Hematopoietic multipotent progenitor cell treated with erythropoietin and hydrocortisone succinate and interleukin-3 and kit ligand, for 4 days (in vitro differentiated cells): Measurements from ENCODE around the gene SH3PXD2B.

ENCODE experiments used
- DNase-seq: peaks from one replicate; pipeline ENCODE4 v3.0.0-alpha.2; 2015

The SH3PXD2B gene

DNA sequence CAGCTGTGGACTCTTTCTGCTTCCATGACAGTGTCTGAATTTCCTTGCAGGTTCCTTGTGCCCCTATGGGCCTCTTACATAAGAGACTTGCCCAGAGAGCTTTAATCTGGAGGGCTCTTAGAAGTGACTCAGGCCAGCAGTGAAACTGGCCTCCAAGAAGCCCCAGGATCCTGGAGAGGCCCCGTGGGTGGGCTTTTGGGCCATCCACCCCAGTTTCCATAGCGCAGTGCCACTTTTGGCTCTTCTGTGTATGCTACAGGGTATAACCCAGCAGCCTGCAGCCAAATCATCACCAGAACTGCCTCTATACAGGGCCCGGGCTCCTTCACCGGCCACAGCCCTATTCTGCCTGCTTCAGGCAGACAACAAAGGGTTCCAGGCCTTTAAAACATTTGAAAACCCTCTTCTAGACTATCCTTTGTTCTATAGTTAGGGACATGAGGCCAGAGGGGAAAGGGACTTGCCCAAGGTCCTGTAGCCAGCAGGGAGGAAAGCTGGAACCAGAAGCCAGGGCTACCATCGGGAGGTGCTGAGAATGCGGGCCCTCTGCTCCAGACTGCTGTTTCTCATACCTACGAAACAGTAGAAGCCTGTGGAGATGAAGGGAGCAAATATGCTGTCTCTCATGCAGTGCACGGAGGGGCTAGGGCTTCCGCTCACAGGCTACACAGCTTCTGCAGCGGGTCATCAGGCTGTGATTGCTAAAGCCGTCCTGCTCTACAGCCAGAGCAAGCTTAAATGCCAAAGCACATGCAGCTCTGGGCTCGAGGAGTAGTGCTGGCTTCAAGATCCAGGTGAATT lies 18.0 kb downstream of the SH3PXD2B start:
- no peak for DNase-seq

DNA sequence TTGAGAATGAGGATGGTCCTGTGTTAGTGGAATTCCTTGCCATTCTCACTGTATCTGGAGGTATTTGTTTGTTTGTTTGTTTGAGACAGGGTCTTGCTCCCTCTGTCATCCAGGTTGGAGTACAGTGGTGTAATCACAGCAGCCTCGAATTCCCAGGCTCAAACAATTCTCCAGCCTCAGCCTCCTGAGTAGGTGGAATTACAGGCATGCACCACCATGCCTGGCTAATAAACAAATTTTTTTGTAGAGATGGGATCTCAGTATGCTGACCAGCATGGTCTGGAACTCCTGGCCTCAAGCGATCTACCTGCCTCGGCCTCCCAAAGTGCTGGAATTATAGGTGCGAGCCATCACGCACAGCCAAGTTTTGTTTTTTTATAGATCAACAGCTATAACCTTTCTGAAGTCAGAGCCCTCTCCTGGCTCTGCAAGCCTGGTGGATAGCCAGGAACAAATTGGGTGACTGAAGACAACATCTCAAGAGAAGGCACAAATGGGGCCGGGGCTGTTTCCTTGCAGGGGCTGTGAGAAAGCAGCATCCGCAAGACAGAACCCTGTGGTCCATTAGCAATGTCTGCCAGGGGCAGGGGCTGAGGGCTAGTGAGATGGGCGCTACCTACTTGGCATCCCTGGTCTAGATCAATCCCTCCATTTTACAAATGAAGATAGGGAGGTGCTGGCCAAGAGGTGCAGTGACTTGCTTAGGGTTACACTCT lies 18.8 kb downstream of the SH3PXD2B start:
- no peak for DNase-seq

- DNase-seq: no peak
Observed at GRCh38 chr5:172434251-172434650, 20.1 kb downstream of the SH3PXD2B start.

DNA sequence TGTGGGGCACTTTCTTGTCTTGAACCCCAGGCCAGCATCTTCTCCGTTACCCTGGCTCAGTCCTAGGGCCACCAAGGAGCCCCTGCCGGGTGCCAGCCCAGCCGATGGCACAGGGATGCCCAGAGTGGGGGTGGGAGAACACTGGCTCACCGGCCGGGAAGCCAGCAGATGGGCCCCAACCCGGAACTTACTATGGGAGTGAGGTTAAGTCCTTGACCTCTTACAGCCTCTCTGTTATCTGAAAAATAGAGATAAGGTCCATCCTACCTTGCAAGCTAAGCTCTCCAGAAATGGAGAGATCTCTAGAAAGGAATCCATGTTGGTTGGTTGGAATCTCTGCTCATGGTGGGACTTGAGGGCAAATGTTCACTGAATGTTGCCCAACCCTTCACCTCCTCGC lies 20.8 kb downstream of the SH3PXD2B start:
- no peak for DNase-seq

DNA sequence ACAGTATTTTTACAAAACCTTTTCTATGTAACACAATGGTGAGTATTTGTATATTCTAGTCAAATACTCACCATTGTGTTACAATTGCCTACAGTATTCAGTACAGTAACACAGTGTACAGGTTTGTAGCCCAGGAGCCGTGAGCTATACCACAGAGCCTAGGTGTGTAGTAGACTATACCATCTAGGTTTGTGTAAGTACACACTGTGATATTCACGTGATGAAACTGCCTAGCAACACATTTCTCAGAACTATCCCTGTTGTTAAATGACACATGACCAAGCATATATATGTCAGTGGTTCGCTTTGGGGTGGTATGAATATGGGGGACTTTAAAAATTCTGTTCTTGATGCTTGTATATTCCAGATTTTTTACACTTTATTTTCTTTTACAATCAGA lies 21.3 kb downstream of the SH3PXD2B start:
- DNase-seq: no peak

DNA sequence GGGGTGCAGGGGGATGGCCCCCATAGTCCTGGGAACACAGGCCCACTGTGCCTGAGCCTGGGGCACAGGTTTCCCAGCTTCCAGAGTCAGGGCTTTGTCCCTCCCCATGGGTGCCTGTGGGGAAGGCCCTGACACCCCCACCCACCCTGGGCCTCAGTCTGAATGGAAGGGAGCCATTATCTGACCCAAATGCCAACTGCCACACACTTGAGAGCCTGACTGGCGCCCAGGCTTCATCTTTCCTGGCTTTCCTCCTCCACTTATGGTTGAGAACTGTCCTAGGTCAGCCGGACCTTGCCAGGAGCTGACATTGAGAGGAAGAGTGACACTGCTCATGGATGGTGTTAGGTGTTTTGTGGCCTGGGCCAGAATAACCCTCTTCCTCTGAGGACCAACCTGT lies 24.0 kb downstream of the SH3PXD2B start:
- DNase-seq: no peak

DNA sequence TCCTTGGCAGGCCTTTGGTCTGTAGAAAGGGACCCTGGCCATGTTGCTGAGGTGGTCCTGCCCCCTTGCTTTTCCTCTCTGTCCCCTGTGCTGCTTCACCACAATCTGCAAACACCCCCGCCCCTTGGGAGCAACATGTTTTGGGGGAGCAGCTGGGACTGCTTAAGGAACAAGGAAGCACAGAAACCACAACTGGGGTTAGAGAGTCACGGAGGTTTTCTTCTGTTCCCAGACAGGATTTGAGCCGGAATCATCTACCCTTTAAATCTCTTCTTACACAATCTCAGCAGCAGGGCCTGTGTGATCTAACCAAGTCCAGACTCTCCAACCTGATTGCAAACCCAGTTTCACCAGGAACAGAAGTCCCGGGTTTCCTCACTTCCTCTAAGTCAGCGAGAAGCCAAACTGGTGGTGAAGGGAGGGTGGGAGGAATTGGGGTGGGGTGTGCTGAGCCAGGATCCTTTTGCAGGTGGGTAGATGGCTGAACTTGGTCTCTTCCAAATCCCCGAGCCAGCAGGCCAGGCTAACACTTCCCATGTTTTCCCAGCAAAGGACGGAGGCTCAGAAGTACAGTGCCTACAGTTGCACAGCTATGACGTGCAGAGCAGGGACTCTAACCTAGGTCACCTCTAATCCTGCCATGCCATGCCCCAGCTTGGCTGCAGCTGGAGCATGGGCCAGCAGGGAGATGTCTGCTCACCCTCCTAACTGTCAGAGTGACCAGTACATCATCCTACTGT lies 25.0 kb downstream of the SH3PXD2B start:
- DNase-seq: no peak

DNA sequence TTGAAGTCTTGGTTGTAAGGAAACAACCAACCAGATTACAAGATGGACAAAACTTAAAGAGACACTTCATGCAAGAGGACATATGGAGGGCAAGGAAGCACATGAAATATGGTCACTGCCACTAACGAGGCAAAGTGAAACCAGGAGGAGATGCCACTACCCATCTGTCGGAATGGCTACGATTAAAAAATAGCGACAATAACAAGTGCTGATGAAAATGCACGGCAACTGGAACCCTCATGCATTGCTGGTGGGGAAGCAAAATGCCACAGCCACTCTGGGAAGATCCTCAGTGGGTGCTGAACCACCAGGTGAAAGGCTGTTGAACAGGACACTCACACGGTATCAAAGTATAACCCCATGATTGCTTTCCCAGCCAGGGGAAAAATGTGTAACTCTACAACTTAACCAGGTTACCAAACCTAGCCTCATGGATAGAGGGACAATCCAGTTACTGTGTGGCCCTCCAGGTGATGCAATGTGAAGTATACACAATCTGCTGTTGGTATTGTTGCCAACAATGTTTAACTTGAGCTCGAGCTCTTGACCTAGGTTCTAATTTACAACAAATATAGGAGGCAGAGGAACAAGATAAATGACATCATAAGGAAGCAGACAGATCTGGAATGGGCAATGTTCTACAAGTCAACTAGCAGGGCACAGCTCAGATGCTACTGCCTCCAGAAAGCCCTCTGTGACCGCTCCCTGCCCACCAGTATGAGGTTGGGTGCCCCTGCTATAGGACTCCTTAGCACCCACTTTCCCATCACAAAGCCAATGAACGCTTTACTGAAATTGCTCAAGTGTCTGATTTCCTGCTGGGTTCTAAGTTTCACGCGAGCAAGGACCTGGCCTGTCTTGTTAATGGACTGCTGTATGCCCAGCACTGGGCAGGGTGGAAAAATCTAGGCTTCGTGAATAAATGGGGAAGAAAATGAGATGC lies 25.8 kb downstream of the SH3PXD2B start:
- no peak for DNase-seq

GRCh38 chr5:172427202-172427601 lies 27.1 kb downstream of the SH3PXD2B start:
- no peak for DNase-seq

DNA sequence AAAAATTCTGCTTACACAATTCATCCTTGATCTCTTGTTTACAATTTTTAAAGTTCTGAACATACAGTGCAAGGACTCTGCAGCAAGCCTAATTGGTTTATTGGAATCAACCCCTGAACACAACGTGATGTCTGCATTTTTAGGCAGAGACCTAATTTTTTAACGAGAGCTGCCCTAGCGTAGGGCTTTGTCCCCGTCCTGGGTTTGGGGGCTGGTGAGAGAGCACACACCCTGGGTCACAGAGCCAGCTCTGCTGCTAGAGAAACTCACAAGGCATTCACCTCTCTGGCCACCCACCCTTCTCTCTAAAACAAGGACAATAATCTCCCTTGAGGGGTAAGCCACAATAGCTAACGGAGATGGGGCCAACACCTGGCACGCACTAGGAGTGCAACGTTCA lies 28.2 kb downstream of the SH3PXD2B start:
- DNase-seq: no peak

GRCh38 chr5:172425402-172425801 lies 28.9 kb downstream of the SH3PXD2B start:
- DNase-seq: no peak

- no peak for DNase-seq
Observed at GRCh38 chr5:172424808-172425207, 29.5 kb downstream of the SH3PXD2B start.

DNA sequence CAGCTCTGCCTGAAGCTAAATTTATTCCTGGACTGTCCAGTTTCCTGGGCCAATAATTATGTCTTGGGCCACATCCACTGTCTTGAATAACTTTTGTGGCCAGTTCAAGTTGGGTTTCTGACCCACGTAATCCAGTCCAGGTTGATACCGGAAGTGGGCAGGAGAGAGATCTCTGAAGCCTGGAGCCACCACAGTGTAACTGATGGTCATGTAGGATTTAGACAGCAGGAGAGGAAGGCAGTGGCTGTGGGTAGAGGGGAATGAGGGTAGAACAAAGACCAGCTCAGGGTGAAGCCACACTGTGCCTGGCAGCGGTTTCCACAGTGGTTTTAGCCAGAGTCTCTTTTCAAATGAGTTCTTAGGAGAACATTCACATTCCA lies 30.2 kb downstream of the SH3PXD2B start:
- DNase-seq: no peak

GRCh38 chr5:172423379-172424110 lies 30.8 kb downstream of the SH3PXD2B start:
- no peak for DNase-seq

GRCh38 chr5:172422255-172422654 lies 32.1 kb downstream of the SH3PXD2B start:
- no peak for DNase-seq

- DNase-seq: no peak
Observed at GRCh38 chr5:172421020-172421419, 33.3 kb downstream of the SH3PXD2B start.

DNA sequence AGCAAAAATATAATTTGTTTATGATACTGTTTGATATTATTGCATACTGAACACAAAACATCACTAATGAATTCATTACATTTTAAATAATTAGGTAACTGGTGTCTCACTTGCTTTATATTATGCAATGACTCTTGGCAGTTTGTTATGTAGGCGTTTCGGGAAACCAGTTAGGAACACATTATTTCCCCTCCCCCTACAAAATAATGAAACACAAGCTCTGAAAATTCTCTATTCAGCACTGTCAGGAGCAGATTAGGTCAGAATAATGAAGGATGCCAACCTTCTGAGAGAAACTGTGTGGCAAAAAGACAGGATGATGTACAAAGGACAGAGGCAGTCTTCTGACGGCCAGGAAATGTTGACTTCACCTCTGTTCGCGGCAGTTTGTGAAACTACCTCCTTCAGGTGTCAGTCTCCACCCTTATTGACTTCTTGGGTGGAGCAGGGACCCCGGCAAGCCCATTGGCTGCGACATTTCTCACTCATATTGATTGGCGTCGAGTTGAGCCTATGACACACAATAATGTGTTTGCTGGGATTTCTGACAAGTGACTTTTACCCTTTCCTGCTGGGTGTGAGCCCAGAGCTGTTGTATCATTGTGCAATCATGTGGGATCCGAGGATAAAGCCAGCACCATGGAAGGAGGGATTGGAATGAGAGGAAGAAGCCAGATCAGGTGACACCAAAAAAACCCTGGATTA lies 33.9 kb downstream of the SH3PXD2B start:
- no peak for DNase-seq

- DNase-seq: no peak
Observed at GRCh38 chr5:172418862-172419814, 35.2 kb downstream of the SH3PXD2B start.

GRCh38 chr5:172417983-172418630 lies 36.2 kb downstream of the SH3PXD2B start:
- no peak for DNase-seq
